ENCODE results near the gene ARID4A. TPM values are rescaled to one million over a fixed set of nuclear protein-coding genes. Genes with fewer than 3 reads are reported as not detected.

Gene ARID4A
- total RNA-seq, 4 donors from 2014 or later, result 15.9 to 22.0 (median 17.7) TPM

DNA sequence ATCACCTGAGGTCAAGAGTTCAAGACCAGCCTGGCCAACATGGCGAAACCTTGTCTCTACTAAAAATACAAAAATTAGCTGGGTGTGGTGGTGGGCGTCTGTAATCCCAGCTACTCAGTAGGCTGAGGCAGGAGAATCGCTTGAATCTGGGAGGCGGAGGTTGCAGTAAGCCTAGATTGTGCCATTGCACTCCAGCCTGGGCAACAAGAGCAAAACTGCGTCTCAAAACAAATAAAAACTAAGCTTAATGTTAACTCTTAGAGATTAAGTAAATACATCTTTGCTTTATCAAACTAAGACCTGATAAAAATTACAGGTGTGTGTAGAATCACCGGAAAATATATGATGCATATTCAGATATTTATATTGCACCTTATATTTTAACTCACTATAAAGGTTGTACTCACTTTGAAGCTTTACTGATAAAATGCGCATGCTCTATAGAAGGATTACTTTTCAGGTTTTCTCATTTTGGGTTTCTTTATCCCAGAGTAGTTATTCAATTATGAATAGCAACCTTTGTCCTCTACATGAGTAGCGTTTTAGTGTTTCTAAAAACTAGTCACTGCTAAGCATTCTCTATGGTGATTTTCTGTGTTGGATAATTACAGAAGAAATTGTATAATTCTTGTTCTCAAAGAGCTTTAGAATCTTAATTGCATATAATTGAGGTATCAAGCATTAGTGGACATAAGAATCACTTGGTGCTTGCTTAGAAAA lies 9.4 kb downstream of the ARID4A start:
- no peaks in the 10 kb centered on the region for H3K27me3 ChIP-seq
- DNase-seq (ENCODE audit: extremely low spot score), result no peak
- H3K4me1 ChIP-seq, result peaks cover 0 to under 1% (median 0%) of the 10 kb centered on the region in 4 donors
- H3K9me3 ChIP-seq, result no peaks in the 10 kb centered on the region
- intact Hi-C loops (cut with DNase I), result no loop called here
- H3K36me3 ChIP-seq, result peaks cover 6 to 63% (median 29%) of the 10 kb centered on the region in 4 donors
- TF ChIP-seq EP300 (IDR thresholded peaks at IDR 0.05), result no peak
- TF ChIP-seq, protein P1, sequence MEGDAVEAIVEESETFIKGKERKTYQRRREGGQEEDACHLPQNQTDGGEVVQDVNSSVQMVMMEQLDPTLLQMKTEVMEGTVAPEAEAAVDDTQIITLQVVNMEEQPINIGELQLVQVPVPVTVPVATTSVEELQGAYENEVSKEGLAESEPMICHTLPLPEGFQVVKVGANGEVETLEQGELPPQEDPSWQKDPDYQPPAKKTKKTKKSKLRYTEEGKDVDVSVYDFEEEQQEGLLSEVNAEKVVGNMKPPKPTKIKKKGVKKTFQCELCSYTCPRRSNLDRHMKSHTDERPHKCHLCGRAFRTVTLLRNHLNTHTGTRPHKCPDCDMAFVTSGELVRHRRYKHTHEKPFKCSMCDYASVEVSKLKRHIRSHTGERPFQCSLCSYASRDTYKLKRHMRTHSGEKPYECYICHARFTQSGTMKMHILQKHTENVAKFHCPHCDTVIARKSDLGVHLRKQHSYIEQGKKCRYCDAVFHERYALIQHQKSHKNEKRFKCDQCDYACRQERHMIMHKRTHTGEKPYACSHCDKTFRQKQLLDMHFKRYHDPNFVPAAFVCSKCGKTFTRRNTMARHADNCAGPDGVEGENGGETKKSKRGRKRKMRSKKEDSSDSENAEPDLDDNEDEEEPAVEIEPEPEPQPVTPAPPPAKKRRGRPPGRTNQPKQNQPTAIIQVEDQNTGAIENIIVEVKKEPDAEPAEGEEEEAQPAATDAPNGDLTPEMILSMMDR (IDR thresholded peaks at IDR 0.05), result no peak
- TF ChIP-seq POLR2AphosphoS5 (IDR thresholded peaks at IDR 0.05), result no peak
- TF ChIP-seq POLR2A (IDR thresholded peaks at IDR 0.05; ENCODE audit: low read depth), result no peak
- no peak overlapping the region for H3K4me3 ChIP-seq
- H3K27ac ChIP-seq (replicated peaks in 1 of 4), result no peak overlapping the region
- WGBS, result 92% methylated on average over 8 of the region's 8 CpGs

DNA sequence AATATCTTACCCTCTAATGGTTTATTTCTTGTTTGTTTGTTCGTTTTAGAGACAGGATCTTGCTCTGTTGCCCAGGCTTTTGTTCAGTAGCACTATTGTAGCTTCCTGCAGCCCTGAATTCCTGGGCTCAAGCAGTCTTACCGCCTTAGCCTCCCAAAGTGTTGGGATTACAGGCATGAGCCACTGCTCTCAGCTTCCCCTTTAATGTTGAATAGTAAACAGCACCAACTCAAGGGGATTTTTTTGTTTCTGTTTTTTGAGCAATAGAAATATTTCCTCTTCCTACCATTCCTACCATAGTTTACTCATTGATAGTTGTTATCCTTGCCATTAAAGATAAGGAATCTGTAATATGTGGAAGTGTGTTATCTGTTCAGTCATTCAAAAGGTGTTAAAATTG lies 10.7 kb downstream of the ARID4A start:
- intact Hi-C loops (cut with DNase I), result no loop called here
- Histone ChIP-seq H3K27me3 (no peaks in the 10 kb centered on the region), H3K27ac (replicated peaks in 1 of 4) (no peak overlapping the region), H3K36me3 (peaks cover 6 to 58% (median 32%) of the 10 kb centered on the region in 4 donors), H3K4me1 (no peaks in the 10 kb centered on the region), H3K9me3 (no peaks in the 10 kb centered on the region), H3K4me3 (no peak overlapping the region)
- DNase-seq (ENCODE audit: extremely low spot score), result no peak
- 81% methylated on average over 2 of the region's 2 CpGs for WGBS
- TF ChIP-seq, protein P1 (IDR thresholded peaks at IDR 0.05), result no peak
- no peak for TF ChIP-seq POLR2AphosphoS5 (IDR thresholded peaks at IDR 0.05)
- no peak for TF ChIP-seq EP300 (IDR thresholded peaks at IDR 0.05)
- TF ChIP-seq POLR2A (IDR thresholded peaks at IDR 0.05; ENCODE audit: low read depth), result no peak

DNA sequence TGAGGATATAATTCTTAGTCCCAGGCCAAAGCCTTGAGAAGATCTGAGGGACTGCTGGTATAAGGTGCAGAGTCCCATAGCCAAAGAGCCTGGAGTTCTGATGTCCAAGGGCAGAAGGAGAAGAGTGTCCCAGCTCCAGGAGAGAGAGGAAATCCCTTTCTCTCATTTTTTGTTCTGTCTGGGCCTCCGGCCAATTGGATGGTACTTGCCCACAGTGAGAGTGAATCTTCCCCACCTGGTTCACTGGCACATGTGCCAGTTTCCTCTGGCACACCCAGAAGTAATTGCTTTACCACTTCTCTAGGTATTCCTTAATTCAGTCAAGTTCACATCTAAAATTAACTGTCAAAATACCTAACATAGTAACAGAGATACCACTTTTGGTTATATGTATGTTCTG lies 15.3 kb downstream of the ARID4A start:
- Histone ChIP-seq H3K4me1 (no peaks in the 10 kb centered on the region), H3K27me3 (no peaks in the 10 kb centered on the region), H3K4me3 (no peak overlapping the region), H3K9me3 (no peaks in the 10 kb centered on the region), H3K36me3 (peaks cover 4 to 52% (median 32%) of the 10 kb centered on the region in 4 donors), H3K27ac (replicated peaks in 1 of 4) (no peak overlapping the region)
- DNase-seq (ENCODE audit: extremely low spot score), result no peak
- WGBS, result 80% methylated on average over 1 of the region's 1 CpG
- TF ChIP-seq, protein P1 (IDR thresholded peaks at IDR 0.05), result no peak
- no peak for TF ChIP-seq EP300 (IDR thresholded peaks at IDR 0.05)
- TF ChIP-seq POLR2AphosphoS5 (IDR thresholded peaks at IDR 0.05), result no peak
- no peak for TF ChIP-seq POLR2A (IDR thresholded peaks at IDR 0.05; ENCODE audit: low read depth)
- intact Hi-C loops (cut with DNase I), result no loop called here

DNA sequence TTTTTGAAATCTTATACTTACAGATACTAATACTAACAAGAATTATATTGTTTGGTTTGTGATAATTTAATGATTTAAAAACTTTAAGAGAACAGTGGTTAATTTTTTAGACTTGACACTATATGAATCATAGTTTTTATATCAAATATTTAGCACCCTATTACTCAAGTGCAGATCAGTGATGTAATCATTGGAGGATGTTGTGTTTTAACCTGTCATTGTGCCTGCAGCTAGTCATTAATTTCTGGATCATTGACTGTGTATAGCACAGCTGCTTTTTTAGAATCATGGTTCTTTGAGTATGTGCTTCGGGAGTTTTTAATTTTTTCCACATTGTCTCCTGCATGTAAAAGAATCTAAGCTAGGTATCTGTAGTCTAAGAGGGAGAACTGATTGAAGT lies 17.3 kb downstream of the ARID4A start:
- 81% methylated on average over 1 of the region's 1 CpG for WGBS
- Histone ChIP-seq H3K27me3 (no peaks in the 10 kb centered on the region), H3K4me1 (no peaks in the 10 kb centered on the region), H3K27ac (replicated peaks in 1 of 4) (no peak overlapping the region), H3K4me3 (no peak overlapping the region), H3K9me3 (no peaks in the 10 kb centered on the region), H3K36me3 (peaks cover 22 to 66% (median 45%) of the 10 kb centered on the region in 4 donors)
- DNase-seq (ENCODE audit: extremely low spot score), result no peak
- TF ChIP-seq POLR2A (IDR thresholded peaks at IDR 0.05; ENCODE audit: low read depth), result no peak
- no peak for TF ChIP-seq EP300 (IDR thresholded peaks at IDR 0.05)
- TF ChIP-seq, protein P1 (IDR thresholded peaks at IDR 0.05), result no peak
- TF ChIP-seq POLR2AphosphoS5 (IDR thresholded peaks at IDR 0.05), result no peak
- intact Hi-C loops (cut with DNase I), result no loop called here
